K562 (cell line): ENCODE data around the gene EMC1. TPM values are rescaled to one million over a fixed set of nuclear protein-coding genes. Genes with fewer than 3 reads are reported as not detected.

ENCODE experiments used
- ARHGAP35 ChIP-seq: fragments of 450-650 bp; IDR thresholded peaks from 2 replicates; pipeline ENCODE4 v1.6.1; 2018; ENCODE audit not compliant: partially characterized antibody
- ELK1 ChIP-seq: sonication (generic); formaldehyde crosslinking; IDR thresholded peaks from 2 replicates; pipeline ENCODE4 v1.8.1; 2022; ENCODE audit warnings: missing genetic modification reagents
- FOXM1 ChIP-seq, 2 experiments: fragments of 450-650 bp in 1 of 2; sonication (generic) in 1 of 2; formaldehyde crosslinking in 1 of 2; IDR thresholded peaks; 2 replicates each; pipeline versions ENCODE4 v1.6.1 to v1.9.0; 2017 to 2022; ENCODE audit warnings: low read depth in 2 of 2, mild to moderate bottlenecking in 2 of 2, missing genetic modification reagents in 1 of 2, moderate library complexity in 1 of 2
- KAT7 ChIP-seq: sonication (generic); formaldehyde crosslinking; IDR thresholded peaks from 2 replicates; pipeline ENCODE4 v1.8.0; 2022; ENCODE audit warnings: missing genetic modification reagents, mild to moderate bottlenecking, borderline replicate concordance
- KHSRP ChIP-seq: fragments of 450-650 bp; IDR thresholded peaks from 2 replicates; pipeline ENCODE4 v1.6.1; 2017
- MXI1 ChIP-seq: IDR thresholded peaks from 2 replicates; pipeline ENCODE4 v1.6.1; 2011; ENCODE audit warnings: low read depth, mild to moderate bottlenecking, improper control_type of control experiment, low read length
- RBM39 ChIP-seq: fragments of 200-400 bp; formaldehyde crosslinking; optimal IDR thresholded peaks from 2 replicates; pipeline ENCODE3; 2018; ENCODE audit warnings: low read depth, low read length
- REST ChIP-seq, 2 experiments: fragments of 450-650 bp; formaldehyde crosslinking in 1 of 2; IDR thresholded peaks; 2 replicates each; pipeline versions ENCODE4 v1.4.0 to v1.6.1; 2014 to 2020; ENCODE audit warnings: mild to moderate bottlenecking in 2 of 2, borderline replicate concordance in 1 of 2, low read depth in 1 of 2
- SMARCE1 ChIP-seq: fragments of 450-650 bp; IDR thresholded peaks from 2 replicates; pipeline ENCODE4 v1.7.1; 2016; ENCODE audit warnings: mild to moderate bottlenecking
- SP2 ChIP-seq: IDR thresholded peaks from 2 replicates; pipeline ENCODE4 v1.6.1; 2011; ENCODE audit warnings: mild to moderate bottlenecking, low read depth, low read length, moderate library complexity; ENCODE audit not compliant: poor library complexity, severe bottlenecking; ENCODE audit errors: extremely low read depth
- TEAD4 ChIP-seq, 2 experiments: sonication (generic) in 1 of 2; formaldehyde crosslinking in 1 of 2; IDR thresholded peaks; 2 replicates each; pipeline versions ENCODE4 v1.6.1 to v1.8.0; 2012 to 2022; ENCODE audit warnings: borderline replicate concordance in 1 of 2, inconsistent platforms in 1 of 2, low read length in 1 of 2, mild to moderate bottlenecking in 1 of 2, missing genetic modification reagents in 1 of 2
- ZBTB11 ChIP-seq, 3 experiments: fragments of 200-800 bp in 1 of 3; fragments of 250-450 bp in 1 of 3; fragments of 450-650 bp in 1 of 3; sonication (Bioruptor Pico) in 1 of 3; sonication (Bioruptor generic) in 1 of 3; formaldehyde crosslinking in 1 of 3; IDR thresholded peaks; 2 replicates each; pipeline versions ENCODE4 v1.6.1 to v1.8.0; 2016 to 2022; ENCODE audit warnings: mild to moderate bottlenecking in 2 of 3, missing genetic modification characterization in 2 of 3, missing compliant biosample characterization in 1 of 3, moderate library complexity in 1 of 3
- ZNF436 ChIP-seq: fragments of 250-450, 450-650 bp; sonication (Bioruptor Pico); formaldehyde crosslinking; IDR thresholded peaks from 2 replicates; pipeline ENCODE4 v1.7.0; 2020; ENCODE audit warnings: mild to moderate bottlenecking
- polyA plus RNA-seq, 8 experiments: library from polyadenylated mRNA; depleted of rRNA in 4 of 8; stranded (reverse) in 5 of 8; unstranded in 3 of 8; fragments of >200 nt; fragmentation: Nextera tagmentation in 2 of 8; fragmentation: Illumina TruSeq in 1 of 8; extraction: Ambion mirVana in 2 of 8; extraction: Trizol in 1 of 8; gene quantifications; 2 replicates each; pipeline versions ENCODE4 v1.2.1 to v1.2.3, GENCODE V29; 2011 to 2014; ENCODE audit warnings: inconsistent platforms in 1 of 8, missing spikeins in 1 of 8
- total RNA-seq, 7 experiments: library from RNA; depleted of rRNA in 6 of 7; stranded (reverse); fragments of >200 nt in 6 of 7; fragmentation: Illumina TruSeq in 2 of 7; extraction: Trizol in 2 of 7; gene quantifications; 2 replicates each; pipeline versions ENCODE4 v1.2.1 to v1.2.3, GENCODE V29; 2011 to 2021; ENCODE audit warnings: low replicate concordance in 1 of 7

EMC1 gene
- total and polyA plus RNA-seq, 9 of the 15 experiments (the other 6 are each of a cell fraction or from before 2014, with no cell fraction given), result 17.8 to 88.2 (median 37.4) TPM

GRCh38 chr1:19209439-19209989 lies 41.8 kb downstream of the EMC1 start (continued):
- TF ChIP-seq TEAD4 (IDR thresholded peaks at IDR 0.05; ENCODE audit: low read length) (peak; percentile 54), TEAD4 (CRISPR knock-in tag; IDR thresholded peaks at IDR 0.05; ENCODE audit: borderline replicate concordance) (no peak), ELK1 (no peak), KAT7 (0 out of 2 replicates have a peak, but pooled peaks have one; percentile 33), KHSRP (no peak), ZNF436 (no peak), SMARCE1 (peak; percentile 66; the same call in 1 of the 2 replicates), REST (IDR thresholded peaks at IDR 0.05; ENCODE audit: borderline replicate concordance) (peak; percentile 5; the same call in 1 of the 2 replicates), REST (CRISPR knock-in tag; IDR thresholded peaks at IDR 0.05; ENCODE audit: low read depth) (no peak), FOXM1 (IDR thresholded peaks at IDR 0.05; ENCODE audit: low read depth) (no peak), FOXM1 (CRISPR knock-in tag; IDR thresholded peaks at IDR 0.05; ENCODE audit: low read depth) (no peak), ARHGAP35 (no peak), SP2 (no peak), MXI1 (0 out of 2 replicates have a peak, but pooled peaks have one; percentile 9), ZBTB11 (CRISPR knock-in tag; IDR thresholded peaks at IDR 0.05) (no peak), RBM39 (peak; percentile 19)
